SK-N-SH (cell line): ENCODE data around the gene CDH3.

Experiments
- EZH2phosphoT487 ChIP-seq: fragments of 200-600 bp; sonication (generic); IDR thresholded peaks from 2 replicates; pipeline ENCODE4 v1.6.1; 2017; ENCODE audit warnings: low read depth, mixed run types, mild to moderate bottlenecking, antibody characterized with exemption, moderate library complexity, borderline replicate concordance
- FOXM1 ChIP-seq: IDR thresholded peaks from 2 replicates; pipeline ENCODE4 v1.4.0; 2012; ENCODE audit warnings: low read depth, mild to moderate bottlenecking
- GABPA ChIP-seq: IDR thresholded peaks from 2 replicates; pipeline ENCODE4 v1.4.0; 2012; ENCODE audit warnings: low read depth, mild to moderate bottlenecking
- MEF2A ChIP-seq: IDR thresholded peaks from 2 replicates; pipeline ENCODE4 v1.4.0; 2012; ENCODE audit warnings: low read depth, borderline replicate concordance
- SMC3 ChIP-seq: IDR thresholded peaks from 2 replicates; pipeline ENCODE4 v1.6.1; 2012; ENCODE audit warnings: low read depth, low read length, improper control_type of control experiment
- TCF12 ChIP-seq: IDR thresholded peaks from 2 replicates; pipeline ENCODE4 v1.4.0; 2012
- TF ChIP-seq, protein P1 (sequence below): fragments of 200-600 bp; sonication (generic); IDR thresholded peaks from 2 replicates; pipeline ENCODE4 v1.6.1; 2017; ENCODE audit warnings: antibody characterized with exemption, mild to moderate bottlenecking, moderate library complexity

- TF ChIP-seq, protein P1, sequence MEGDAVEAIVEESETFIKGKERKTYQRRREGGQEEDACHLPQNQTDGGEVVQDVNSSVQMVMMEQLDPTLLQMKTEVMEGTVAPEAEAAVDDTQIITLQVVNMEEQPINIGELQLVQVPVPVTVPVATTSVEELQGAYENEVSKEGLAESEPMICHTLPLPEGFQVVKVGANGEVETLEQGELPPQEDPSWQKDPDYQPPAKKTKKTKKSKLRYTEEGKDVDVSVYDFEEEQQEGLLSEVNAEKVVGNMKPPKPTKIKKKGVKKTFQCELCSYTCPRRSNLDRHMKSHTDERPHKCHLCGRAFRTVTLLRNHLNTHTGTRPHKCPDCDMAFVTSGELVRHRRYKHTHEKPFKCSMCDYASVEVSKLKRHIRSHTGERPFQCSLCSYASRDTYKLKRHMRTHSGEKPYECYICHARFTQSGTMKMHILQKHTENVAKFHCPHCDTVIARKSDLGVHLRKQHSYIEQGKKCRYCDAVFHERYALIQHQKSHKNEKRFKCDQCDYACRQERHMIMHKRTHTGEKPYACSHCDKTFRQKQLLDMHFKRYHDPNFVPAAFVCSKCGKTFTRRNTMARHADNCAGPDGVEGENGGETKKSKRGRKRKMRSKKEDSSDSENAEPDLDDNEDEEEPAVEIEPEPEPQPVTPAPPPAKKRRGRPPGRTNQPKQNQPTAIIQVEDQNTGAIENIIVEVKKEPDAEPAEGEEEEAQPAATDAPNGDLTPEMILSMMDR, result no peak
- TF ChIP-seq SMC3 (no peak), TCF12 (no peak), GABPA (no peak), FOXM1 (no peak), EZH2phosphoT487 (no peak), MEF2A (no peak)
Measured at GRCh38 chr16:68599586-68599985, 45.5 kb upstream of the CDH3 start.
